Renal cortex interstitium (tissue), 11 donors: ENCODE results near the gene PRDM11. TPM values are rescaled to one million over a fixed set of nuclear protein-coding genes. Genes with fewer than 3 reads are reported as not detected.

Experiments used
- DNase-seq, 11 donors: peaks; one replicate each; pipeline ENCODE4 v3.0.0-alpha.2; 2013; ENCODE audit warnings: low read depth in 9 of 11, low spot score in 4 of 11; ENCODE audit errors: extremely low read depth in 1 of 11
- polyA plus RNA-seq, 3 donors: library from polyadenylated mRNA; unstranded; fragments of 120-200 nt; gene quantifications; one replicate each; pipeline ENCODE4 v1.2.1, GENCODE V29; 2013; ENCODE audit not compliant: insufficient read length in 3 of 3

The PRDM11 gene
- polyA plus RNA-seq, 3 donors: 19.8 to 26.1 (median 21.4) TPM

DNA sequence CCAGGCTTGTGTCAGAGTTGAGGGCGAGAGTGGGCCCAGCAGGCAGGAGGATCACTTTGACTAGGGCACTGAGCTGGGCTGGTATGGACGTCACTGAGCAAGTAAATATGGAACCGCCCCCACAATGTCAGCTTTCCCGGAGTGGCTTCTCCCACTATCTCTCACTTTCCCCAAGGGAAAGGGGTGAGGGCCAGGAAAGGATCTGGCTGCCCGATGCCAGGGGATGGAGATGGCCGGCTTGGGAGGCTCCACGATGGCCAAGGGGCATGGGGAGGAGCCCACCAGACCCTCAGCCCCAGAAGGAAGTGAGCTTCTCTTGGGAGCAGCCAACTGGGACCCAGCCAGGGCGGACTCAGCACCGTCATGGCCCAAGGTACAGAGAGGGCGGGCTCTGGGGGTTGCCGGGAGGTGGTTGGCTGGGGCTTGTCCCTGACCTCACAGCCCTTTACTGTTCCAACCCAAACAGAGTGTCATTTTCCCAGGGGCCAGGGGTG, 8.7 kb downstream of the PRDM11 start:
- no peak for DNase-seq

GRCh38 chr11:45155627-45156180, 9.3 kb downstream of the PRDM11 start:
- no peak for DNase-seq

DNA sequence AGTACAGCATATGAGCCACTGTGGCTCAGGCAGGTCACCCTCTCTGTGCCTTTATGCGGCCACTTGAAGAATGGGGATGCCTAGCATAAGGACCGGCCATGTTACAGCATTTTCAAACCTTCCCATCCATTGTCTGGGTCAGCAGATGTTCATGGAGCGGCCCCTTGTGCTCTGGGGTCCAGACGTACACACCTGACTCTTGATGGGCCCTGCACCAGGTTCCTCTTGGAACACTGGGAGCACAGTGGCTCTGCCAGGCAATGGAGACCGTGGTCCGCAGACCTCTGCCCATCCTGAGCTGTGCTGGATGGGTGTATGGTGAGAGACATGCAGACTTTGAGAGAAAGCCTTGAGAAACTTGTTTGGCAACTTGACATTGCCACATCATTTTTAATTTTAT, 9.8 kb downstream of the PRDM11 start:
- no peak for DNase-seq

DNA sequence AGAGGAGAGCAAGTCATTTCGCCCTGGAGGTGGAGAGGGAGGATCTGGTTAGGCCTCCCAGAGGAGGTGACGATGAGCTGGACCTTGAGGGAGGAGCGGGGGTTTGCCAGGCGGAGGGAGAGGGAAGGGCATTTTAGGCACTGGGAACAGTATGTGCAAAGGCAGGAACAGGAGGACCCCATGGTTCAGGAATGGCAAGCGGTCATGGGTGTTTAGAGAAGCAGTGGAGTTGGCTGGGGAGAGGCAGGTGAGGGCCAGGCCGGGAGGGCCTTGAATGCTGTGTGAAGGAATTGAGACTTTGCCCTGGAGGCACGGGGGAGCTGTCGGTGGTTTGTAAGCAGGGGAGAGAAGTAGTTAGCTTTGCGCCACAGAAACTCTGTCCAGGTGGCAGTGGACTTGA, 10.3 kb downstream of the PRDM11 start:
- no peak for DNase-seq

GRCh38 chr11:45157247-45158209, 11.1 kb downstream of the PRDM11 start:
- no peak for DNase-seq

GRCh38 chr11:45158210-45158731, 11.8 kb downstream of the PRDM11 start:
- peak in 4 of 11 donors; percentile 53 to 70 (median 54) for DNase-seq

DNA sequence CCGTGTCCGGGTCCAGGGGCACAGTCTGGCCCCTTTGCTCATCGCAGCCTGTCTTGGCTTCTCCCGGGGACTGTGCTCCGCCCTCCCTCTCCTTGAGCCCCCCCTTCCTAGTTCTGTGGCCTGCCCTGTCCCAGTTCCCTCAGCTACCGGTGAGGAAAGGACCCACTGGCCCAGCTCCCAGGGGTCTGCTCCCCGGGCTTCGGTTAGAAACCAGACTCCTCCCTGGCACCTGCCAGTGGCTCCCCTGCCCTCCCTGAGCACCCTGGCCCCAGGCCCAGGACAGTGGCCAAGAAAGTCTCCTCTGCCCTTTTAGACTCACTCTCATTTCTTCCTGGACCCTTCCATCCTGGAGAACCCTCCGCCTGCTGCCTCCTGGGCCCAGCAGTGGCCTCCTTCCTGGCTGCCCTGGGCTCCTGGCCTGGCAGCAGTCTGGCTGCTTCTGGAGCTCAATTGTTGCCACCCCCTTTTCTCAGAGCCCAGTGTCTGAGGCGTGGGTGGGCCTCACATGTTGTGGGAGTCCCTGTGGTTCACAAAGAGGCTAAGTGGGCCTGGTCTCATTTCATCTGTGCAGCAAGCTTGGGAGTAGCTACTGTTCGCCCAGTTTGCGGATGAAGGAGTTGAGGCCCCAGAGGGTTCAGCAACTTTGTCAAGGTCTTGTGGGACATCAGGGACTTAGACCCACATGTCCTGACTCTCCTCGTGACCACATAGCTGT, 12.6 kb downstream of the PRDM11 start:
- no peak for DNase-seq

DNA sequence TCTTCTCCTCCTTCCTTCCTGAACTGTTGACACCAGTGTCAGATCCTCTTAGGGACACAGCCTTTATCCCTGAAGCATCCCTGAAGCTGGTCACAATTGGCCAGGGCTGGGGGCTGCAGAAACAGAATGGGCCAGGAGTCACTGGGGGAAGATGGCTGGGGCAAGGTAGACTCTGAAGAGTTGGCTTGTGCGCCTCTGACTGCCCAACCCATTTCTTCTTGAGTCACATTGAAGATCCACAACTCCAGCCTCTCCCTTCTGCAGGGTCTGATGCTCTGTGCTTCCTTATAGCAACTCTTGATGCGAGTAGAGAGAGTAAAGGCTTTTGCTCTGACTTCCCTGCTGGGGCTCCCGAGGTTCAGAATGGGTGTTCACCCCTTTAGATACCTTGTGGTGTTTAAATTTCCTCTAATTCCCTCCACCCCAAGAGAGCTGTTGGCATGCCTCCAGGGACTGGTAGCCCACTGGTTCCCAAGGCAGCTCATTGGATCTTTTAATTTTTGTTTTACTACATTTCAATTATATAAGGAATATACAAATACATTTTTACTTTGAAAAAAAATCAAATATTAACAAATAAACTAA, 13.4 kb downstream of the PRDM11 start:
- no peak for DNase-seq

GRCh38 chr11:45161252-45162063, 15.0 kb downstream of the PRDM11 start:
- no peak for DNase-seq

- no peak for DNase-seq
These were observed 15.6 kb downstream of the PRDM11 start for GRCh38 chr11:45162064-45162375.

- no peak for DNase-seq
These were observed 16.8 kb downstream of the PRDM11 start for GRCh38 chr11:45162916-45163879.

DNA sequence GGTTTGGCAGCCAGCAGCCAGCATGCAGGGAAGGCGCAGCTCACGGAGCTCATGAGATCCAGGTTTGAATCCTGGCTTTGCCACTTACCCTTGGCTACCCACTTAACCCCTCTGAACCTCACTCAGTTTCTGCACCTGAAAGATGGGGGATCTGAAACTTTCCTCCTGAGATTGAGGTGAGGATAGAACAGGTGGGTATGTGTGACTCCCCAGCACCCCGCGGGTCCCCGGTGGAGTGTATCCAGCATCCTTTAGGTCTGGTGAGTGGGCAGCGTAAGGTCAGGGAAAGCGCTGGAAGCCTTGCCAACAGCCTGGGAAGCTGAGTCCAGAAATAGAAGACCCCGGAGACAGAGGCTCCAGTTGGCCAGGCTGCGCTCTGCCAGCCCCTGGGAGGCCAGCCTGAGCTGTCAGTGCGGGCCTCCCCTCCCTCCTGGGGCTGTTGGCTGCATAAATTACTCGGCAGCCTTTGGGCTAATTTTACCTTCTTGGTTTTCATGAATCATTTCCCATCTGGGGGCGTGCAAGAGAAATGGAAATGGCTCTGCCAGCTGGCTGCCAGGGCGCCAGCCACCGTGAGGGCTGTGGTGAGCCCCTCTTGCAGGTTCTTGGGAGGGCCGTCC, 17.6 kb downstream of the PRDM11 start:
- no peak for DNase-seq

- no peak for DNase-seq
These were observed 18.9 kb downstream of the PRDM11 start for GRCh38 chr11:45165386-45165785.

DNA sequence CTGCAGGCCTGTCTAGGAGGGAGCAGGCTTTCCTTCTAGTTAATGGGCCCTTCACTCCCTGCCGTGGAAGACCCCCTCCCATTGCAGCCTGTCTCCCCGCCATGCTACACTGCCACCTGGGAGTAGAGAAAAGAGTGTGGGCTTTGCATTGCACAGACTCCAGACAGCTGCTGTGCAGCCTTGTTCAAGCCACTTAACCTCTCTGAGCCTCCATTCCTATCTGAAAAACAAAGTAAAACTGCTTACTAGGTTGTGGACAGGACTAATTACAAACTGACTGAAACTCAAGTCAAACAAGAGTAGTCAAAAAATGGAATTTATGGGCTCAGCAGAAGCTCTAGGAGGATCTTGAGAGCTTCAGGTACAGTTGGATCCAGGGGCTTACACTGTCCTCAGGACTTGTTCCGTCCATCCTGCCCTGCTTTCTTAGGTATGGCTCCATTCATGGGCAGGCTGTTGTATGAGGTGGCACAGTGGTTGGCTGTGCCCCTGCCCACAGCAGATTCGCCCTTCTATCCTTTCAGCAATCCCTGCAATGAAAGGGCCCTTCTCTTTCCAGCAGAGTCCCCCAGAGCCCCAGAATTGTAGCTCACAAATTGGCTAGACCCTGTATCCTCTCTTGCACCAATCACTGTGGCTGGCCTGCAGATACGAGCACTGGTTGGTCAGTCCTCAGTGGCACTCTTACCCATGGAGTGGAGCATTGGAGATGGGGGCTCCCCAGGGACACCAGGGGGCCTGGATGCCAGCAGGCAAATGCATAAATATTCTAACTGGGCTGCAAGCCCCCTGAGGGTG, 19.6 kb downstream of the PRDM11 start:
- no peak for DNase-seq

DNA sequence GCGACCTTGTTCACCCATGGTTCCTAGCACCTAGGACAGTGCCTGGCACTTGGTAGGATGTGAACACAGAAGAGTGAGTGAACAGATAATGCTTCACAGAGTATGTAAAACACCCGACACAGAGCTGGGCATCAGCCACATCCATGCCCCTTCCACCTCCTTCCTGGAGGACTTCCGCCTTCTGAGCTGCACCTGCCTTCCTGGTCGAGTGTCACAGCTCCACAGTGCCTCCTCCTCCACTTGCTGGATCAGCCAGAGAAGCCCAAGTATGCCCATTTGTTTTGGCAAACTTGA, 20.1 kb downstream of the PRDM11 start:
- DNase-seq: no peak

GRCh38 chr11:45167283-45167682, 20.8 kb downstream of the PRDM11 start:
- DNase-seq: no peak
